ENCODE results near the gene TMEM97. TPM values are rescaled to one million over a fixed set of nuclear protein-coding genes. Genes with fewer than 3 reads are reported as not detected.

TMEM97 gene
- total and polyA plus RNA-seq, 9 of the 15 experiments (the other 6 are each of a cell fraction or from before 2014, with no cell fraction given), result 34.6 to 121 (median 76.0) TPM

- TF ChIP-seq, protein P1, sequence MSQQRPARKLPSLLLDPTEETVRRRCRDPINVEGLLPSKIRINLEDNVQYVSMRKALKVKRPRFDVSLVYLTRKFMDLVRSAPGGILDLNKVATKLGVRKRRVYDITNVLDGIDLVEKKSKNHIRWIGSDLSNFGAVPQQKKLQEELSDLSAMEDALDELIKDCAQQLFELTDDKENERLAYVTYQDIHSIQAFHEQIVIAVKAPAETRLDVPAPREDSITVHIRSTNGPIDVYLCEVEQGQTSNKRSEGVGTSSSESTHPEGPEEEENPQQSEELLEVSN (IDR thresholded peaks at IDR 0.05; ENCODE audit: borderline replicate concordance in 1 of 2, extremely low read depth in 1 of 2, insufficient read depth in 1 of 2, insufficient read length in 1 of 2, low read depth in 1 of 2, low read length in 1 of 2, poor library complexity in 1 of 2, severe bottlenecking in 1 of 2), result peak; percentile 35 to 62
- TF ChIP-seq DDX20 (tag; IDR thresholded peaks at IDR 0.05; ENCODE audit: low read depth) (no peak), SPI1 (IDR thresholded peaks at IDR 0.05; ENCODE audit: borderline replicate concordance, low read depth, low read length) (peak; percentile 74), NFRKB (IDR thresholded peaks at IDR 0.05; ENCODE audit: low read depth) (peak; percentile 54; the same call in 1 of the 2 replicates), NR2C1 (IDR thresholded peaks at IDR 0.05) (peak; percentile 82), NR2C1 (tag; IDR thresholded peaks at IDR 0.05) (peak; percentile 84), ZNF175 (CRISPR knock-in tag; IDR thresholded peaks at IDR 0.05; ENCODE audit: low read depth) (0 out of 2 replicates have a peak, but pooled peaks have one; percentile 40), MTA2 (IDR thresholded peaks at IDR 0.05; ENCODE audit: low read depth) (no peak), ZNF444 (CRISPR knock-in tag; IDR thresholded peaks at IDR 0.05) (no peak), NR2C2 (CRISPR knock-in tag; IDR thresholded peaks at IDR 0.05) (no peak), NR2C2 (tag; IDR thresholded peaks at IDR 0.05) (peak; percentile 96), KDM2B (CRISPR knock-in tag; IDR thresholded peaks at IDR 0.05) (no peak), NBN (IDR thresholded peaks at IDR 0.05; ENCODE audit: low read depth) (no peak), FOXJ2 (tag; IDR thresholded peaks at IDR 0.05) (no peak), TSC22D4 (tag; IDR thresholded peaks at IDR 0.05) (no peak), FIP1L1 (IDR thresholded peaks at IDR 0.05; ENCODE audit: low read depth, low read length, poor library complexity, severe bottlenecking) (peak; percentile 87), PHF20 (IDR thresholded peaks at IDR 0.05; ENCODE audit: partially characterized antibody) (peak; percentile 100), ZNF398 (CRISPR knock-in tag; IDR thresholded peaks at IDR 0.05) (no peak), CBX2 (IDR thresholded peaks at IDR 0.05; ENCODE audit: insufficient read depth, low read length, poor library complexity, severe bottlenecking) (no peak), SMARCB1 (IDR thresholded peaks at IDR 0.05; ENCODE audit: insufficient read length, low read depth) (no peak)
- TF ChIP-seq, protein P2, sequence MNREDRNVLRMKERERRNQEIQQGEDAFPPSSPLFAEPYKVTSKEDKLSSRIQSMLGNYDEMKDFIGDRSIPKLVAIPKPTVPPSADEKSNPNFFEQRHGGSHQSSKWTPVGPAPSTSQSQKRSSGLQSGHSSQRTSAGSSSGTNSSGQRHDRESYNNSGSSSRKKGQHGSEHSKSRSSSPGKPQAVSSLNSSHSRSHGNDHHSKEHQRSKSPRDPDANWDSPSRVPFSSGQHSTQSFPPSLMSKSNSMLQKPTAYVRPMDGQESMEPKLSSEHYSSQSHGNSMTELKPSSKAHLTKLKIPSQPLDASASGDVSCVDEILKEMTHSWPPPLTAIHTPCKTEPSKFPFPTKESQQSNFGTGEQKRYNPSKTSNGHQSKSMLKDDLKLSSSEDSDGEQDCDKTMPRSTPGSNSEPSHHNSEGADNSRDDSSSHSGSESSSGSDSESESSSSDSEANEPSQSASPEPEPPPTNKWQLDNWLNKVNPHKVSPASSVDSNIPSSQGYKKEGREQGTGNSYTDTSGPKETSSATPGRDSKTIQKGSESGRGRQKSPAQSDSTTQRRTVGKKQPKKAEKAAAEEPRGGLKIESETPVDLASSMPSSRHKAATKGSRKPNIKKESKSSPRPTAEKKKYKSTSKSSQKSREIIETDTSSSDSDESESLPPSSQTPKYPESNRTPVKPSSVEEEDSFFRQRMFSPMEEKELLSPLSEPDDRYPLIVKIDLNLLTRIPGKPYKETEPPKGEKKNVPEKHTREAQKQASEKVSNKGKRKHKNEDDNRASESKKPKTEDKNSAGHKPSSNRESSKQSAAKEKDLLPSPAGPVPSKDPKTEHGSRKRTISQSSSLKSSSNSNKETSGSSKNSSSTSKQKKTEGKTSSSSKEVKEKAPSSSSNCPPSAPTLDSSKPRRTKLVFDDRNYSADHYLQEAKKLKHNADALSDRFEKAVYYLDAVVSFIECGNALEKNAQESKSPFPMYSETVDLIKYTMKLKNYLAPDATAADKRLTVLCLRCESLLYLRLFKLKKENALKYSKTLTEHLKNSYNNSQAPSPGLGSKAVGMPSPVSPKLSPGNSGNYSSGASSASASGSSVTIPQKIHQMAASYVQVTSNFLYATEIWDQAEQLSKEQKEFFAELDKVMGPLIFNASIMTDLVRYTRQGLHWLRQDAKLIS (CRISPR knock-in tag; IDR thresholded peaks at IDR 0.05), result 0 out of 2 replicates have a peak, but pooled peaks have one; percentile 40
Observed at GRCh38 chr17:28357061-28357900, 38.3 kb downstream of the TMEM97 start, which contains the start of gene POLDIP2 (continued).

All from K562 (cell line).